Panc1 (cell line): ENCODE data around the gene ASCC1.

Source experiments
- CTCF ChIP-seq: fragments of 450-650 bp; IDR thresholded peaks from 2 replicates; pipeline ENCODE4 v1.5.1; 2017; ENCODE audit warnings: mild to moderate bottlenecking
- POLR2AphosphoS5 ChIP-seq: IDR thresholded peaks from 2 replicates; pipeline ENCODE4 v1.6.1; 2012; ENCODE audit warnings: mild to moderate bottlenecking, low read depth, low read length, moderate library complexity
- TCF7L2 ChIP-seq: IDR thresholded peaks from 2 replicates; pipeline ENCODE4 v1.6.1; 2011; ENCODE audit warnings: mild to moderate bottlenecking, low read depth, low read length, inconsistent platforms

DNA sequence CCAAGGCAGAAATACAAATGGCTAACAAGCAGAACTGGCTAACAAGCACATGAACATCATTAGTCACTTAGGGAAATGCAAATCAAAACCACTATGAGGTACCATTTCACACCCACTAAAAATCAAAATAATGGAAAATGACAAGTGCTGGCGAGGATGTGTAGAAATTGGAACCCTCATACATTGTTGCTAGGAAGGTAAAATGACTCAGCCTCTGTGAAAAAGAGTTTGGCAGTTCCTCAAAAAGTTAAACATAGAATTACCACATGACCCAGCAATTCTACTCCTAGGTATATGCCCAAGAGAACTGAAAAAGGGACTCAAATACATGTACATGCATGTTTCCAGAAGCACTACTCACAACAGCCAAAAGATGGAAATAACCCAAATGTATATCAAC is 53.1 kb downstream of the ASCC1 start:
- TF ChIP-seq TCF7L2 (no peak), CTCF (no peak), POLR2AphosphoS5 (no peak)
